Stimulated activated CD8-positive, alpha-beta memory T cell treated with anti-CD3 and anti-CD28 coated beads, Interleukin-12 subunit alpha, Interleukin-12 subunit beta, amount 100 ng/mL, for 1 hour (primary cell): ENCODE data around the gene SYCP2L.
"Not testable (repeated sequence)": the region's sequence is repeated elsewhere in the genome, so short reads cannot be mapped to it uniquely, and the experiment has no call there.

Experiments
- DNase-seq: peaks from one replicate; pipeline ENCODE4 v3.0.0-alpha.2; 2020; ENCODE audit warnings: low read depth

The SYCP2L gene

DNA sequence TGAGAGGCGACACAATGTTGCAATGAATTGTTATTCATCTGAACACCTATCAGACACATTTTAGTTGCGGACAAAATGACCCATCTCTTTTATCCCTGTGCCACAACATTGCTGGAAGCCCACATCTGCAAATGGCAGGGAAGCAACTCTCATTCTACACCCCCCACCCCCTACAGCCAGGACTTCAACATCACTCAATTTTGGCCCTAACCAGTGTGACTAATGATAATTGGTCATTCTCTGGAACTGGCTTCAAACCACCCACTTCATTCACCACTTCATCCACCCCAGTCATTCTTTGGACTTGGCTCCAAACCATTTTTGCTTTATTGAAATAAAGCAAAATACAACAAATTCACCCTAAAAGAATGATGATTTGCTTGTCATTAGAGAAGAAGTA is 6.5 kb upstream of the SYCP2L start:
- DNase-seq: no peak

DNA sequence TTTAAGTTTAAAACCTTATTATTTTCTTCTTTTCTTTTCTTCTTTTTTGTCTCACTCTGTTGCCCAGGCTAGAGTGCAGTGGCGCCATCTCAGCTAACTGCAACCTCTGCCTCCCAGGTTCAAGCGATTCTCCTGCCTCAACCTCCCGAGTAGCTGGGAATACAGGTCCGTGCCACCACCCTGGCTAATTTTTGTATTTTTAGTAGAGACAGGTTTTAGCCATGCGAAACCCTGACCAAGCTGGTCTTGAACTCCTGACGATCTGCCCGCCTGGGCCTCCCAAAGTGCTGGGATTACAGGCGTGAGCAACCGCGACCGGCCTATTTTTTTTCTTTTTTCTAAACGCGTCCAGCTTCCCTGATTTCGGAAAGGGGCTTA is 4.6 kb upstream of the SYCP2L start:
- not testable (repeated sequence) for DNase-seq

DNA sequence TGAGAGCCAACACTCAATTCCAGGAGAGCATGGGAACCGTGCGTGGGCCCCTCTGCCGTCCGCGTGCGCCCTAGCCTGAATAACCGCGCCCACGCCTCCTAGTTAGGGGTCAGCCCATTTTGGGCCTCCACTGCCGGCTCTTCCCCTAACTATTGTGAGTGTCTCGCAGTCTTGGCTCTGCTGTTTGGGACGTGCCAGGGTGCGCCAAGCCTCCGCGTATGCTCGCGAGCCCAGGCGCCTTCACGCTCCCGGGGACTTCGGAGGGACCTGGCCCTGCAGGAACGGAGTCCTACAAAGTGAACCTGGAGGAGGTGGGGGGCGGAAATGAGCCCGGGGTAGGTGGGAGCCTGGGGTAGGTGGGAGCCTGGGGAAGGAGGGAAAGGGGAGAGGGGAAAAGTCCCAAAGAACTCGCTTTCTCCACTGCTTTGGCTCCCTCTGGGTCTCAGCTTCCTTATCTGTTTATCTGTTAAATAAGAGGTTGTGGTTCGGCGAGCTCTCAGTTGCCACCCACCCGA is 4.1 kb upstream of the SYCP2L start:
- DNase-seq: no peak

DNA sequence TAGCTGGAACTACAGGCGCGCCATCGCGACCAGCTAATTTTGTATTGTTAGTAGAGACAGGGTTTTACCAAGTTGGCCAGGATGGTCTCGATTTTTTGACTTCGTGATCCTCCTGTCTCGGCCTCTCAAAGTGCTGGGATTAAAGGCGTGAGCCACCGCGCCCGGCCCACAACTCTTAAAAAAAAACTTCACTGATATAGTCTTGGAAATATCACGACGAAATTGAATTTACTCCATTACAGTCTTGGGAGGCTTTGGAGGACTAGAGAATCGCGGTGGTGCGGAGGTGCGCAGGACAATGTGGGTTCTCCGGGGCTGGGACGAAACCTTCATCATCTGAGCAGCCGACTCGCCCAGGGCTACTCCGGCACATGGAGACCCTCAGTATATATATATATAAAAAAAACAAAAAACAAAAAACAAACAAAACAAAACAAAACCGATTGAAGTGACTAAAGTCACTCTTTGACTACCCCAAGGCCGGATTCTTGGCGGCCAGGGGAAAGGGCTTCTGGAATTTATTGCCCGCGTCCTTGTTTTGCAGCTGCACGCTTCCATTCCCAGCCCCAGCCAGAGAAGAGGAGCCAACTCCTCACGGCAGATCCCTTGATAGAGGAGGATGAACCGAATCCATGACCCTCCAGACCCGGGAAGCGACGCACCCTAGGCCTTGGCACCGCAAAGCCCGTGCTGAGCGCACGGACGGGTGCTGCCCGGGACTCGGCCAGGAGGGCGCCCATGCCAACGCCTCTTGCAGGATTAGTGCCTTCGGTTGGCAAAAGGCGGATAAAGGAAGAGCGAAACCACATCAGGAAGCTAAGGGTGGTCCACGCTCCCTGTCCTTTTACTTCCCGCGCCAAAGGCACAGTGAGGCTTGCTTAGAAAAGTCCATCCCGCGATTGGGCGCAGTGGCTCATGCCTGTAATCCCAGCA is 3.3 kb upstream of the SYCP2L start:
- DNase-seq: no peak

DNA sequence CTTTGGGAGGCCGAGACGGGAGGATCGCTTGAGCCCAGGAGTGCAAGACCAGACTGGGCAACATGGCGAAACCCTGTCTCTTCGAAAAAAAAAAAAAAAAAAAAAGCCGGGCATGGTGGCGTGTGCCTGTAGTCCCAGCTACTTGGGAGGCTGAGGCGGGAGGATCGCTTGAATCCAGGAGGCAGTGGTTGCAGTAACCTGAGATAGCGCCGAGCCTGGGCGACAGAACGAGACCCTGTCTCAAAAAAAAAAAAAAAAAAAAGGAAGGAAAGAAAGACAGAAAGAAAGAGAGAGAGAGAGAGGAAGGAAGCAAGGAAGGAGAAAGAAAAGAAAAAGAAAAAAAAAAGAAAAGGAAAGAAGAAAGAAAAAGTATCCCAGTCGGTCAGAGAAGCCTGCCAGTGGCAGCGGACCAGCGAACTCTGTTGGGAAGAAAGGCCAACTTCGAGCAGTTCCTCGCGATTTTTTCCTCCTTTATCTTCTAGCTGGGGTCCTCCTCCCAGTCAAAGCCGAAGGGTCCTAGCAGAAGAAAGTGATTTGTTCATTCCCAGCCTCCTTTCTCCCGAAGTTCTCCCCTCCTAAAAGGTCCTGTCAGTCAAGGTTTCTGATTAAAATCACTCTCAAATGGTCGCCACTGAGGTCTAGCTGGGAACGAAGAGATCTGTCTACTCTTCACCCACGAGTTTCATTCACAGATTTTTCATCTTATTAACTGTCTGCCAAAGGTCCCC is 2.4 kb upstream of the SYCP2L start:
- no peak for DNase-seq

DNA sequence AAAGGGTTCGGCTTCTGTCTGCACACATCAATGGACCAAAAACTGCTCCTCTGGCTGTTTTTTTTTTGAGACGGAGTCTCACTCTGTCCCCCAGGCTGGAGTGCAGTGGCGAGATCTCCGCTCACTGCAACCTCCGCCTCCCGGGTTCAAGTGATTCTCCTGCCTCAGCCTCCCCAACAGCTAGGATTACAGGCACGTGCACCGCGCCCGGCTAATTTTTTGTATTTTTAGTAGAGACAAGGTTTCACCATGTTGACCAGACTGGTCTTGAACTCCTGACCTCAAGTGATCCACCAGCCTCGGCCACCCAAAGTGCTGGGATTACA is 524 bp upstream of the SYCP2L start:
- not testable (repeated sequence) for DNase-seq

DNA sequence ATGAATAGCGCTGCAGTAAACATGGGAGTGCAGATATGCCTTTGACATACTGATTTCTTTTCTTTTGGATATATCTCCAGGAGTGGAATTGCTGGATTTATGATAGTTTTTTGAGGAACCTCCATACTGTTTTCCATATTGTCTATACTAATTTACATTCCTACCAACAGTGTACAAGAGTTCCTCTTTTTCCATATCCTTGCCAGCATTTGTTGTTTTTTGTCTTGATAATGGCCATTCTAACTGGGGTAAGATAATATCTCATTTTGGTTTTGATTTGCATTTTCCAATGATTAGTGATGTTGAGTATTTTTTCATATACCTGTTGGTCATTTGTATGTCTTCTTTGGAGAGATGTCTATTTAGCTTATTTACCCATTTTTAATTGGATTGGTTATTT is 3.3 kb downstream of the SYCP2L start:
- no peak for DNase-seq

DNA sequence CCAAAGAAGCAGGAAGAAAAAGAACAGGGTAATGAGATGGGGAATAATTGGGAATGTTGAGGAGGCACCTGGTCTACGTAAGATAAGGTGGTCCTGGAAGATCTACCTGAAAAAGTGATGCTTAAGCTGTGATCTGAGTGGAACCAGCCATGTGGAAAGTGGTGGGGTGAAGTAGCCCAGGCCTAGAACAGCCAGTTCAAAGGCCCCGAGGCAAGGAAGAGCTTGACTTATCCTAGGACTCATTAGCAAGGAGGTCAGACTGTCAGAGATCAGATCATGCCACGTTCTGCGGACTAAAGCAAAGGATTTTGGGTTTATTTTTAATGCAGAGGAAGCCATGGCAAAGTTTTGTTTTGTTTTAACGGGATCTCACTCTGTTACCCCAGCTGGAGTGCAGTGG is 5.1 kb downstream of the SYCP2L start:
- no peak for DNase-seq

DNA sequence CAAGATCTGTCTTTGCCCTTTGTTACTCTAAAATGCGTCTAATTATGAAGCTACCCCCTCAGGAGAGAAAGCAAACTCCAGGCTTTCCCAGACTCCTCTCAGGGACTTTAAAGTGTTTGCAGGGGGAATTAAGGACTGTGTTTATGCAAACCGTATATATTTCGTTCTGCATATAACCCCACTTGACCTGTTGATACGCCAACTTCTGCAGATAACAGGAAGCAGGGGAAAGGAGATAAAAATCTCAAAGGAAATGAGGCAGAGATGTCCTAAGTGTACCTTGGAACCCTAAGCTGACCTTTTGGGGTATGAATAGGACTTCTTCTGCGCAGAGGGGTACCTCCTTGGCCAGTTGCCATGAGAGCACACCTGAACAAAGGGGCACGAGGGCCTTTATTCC is 8.1 kb downstream of the SYCP2L start:
- DNase-seq: no peak

DNA sequence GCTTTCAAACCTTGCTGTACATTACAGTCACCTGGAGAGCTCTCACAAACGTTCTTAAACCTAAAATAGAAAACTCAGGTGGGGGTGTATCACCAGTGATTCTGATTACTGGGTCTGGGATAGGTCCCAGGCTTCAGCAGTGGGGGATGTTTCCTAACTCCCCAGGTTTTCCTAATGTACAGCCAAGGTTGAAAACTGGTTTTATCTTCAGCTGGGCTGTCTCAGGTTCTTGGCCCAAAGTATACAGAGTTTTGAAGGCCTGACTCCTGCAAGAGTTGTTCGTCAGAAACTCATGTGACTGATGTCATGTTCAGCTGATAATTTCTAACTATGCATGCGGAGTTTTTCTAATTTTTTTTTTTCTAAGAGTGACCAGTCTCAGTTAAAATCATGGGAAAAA is 9.8 kb downstream of the SYCP2L start:
- no peak for DNase-seq

DNA sequence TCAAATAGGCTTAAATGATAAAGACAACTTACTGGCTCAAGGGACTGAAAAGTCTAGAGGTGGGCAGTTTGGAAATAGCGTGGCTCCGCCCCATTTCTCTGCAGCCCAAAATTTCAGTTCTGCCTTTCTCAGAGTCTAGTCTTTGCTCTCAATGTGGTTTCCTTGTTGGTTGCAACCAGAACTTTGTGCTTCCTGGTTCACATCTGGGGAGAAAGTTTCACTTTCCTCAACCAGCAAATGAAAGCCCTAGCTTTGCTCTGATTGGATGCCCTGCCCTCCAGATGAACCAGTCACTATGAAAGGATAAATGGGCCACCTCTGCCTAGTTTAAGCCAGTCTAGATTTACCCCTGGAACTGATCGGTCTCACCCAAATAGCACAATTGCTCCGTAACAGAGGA is 14.9 kb downstream of the SYCP2L start:
- DNase-seq: no peak

DNA sequence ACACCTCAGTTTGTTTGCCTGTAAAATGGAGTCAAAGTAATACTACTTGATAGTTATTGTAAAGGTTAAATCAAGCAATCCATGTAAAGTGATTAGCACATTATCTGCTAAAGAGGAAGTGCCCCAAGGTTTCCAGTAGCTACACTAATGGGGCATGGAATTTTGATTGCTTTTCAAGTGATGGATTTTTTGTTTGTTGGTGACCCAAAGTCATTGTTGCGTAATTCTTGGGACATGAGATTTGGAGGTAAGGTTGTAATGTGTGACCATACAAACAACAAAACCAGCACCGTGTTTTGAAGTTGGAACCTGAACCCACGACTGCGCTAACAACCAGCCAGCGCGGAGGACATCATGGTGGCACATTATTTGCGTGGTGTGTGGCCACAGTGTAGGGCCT is 17.2 kb downstream of the SYCP2L start:
- DNase-seq: no peak

DNA sequence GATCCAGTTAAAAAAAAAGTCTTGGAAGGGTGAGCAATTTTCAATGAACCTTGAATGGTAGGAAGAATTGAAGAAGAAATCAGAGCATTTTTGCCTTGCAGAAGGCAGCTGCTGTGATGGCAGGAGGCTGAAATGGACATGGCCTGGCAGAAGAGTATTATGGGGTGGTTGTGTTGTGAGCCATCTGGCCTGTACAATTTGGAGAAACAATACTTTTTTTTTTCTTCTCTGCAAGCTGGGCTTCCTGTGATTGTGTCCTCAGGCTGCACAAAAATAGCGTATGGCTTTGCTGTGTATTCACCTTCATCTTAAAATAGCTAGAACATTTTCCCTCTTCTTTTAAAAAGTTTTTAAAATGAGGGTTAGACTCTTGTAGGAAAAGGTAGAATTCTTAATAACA is 21.4 kb downstream of the SYCP2L start:
- DNase-seq: no peak

DNA sequence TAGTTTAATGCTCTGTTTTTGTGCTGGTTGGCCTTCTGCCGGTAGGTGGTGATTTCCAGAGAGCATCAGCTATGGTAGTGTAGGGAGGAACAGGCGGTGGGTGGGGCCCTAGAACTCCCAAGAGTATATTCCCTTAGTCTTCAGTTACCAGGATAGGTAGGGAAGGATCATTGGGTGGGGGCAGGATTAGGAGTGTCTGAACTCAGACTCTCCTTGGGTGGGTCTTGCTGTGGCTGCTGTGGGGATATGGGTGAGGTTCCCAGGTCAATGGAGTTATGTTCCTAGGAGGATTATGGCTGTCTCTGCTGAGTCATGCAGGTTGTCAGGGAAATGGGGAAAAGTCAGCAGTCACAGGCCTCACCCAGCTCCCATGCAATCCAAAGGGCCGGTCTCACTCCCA is 32.7 kb downstream of the SYCP2L start:
- DNase-seq: not testable (repeated sequence)

DNA sequence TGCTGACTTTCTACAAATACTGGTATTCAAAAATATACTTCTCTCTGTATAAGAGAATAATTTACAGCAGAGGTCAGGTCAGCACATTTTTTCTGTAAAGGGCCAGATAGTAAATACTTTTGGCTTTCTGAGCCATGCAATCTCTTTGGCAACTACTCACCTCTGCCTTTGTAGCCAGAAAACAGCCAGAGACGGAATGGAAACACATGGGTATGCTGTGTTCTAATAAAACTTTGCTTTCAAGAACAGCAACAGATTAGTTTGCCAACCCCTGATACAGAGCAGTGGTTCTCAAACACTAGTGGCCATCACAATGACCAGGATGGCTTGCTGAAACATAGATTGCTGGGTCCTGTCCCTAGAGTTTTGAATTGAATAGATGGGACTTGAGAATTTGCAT is 46.3 kb downstream of the SYCP2L start:
- no peak for DNase-seq

DNA sequence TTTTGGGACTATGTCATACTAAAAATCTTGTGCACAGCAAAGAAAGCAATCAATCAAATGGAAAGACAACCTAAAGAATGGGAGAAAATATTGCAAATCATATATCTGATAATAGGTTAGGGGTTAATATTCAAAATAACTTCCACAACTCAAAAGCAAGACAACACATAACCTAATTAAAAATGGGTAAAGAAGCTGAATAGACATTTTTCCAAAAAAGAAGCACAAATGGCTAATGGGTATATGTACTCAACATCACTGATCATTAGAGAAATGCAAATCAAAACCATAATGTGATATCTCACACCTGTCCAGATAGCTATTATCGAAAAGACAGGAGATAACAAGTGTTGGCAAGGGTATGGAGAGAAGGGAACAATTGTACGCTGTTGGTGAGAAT is 53.0 kb downstream of the SYCP2L start:
- DNase-seq: no peak

DNA sequence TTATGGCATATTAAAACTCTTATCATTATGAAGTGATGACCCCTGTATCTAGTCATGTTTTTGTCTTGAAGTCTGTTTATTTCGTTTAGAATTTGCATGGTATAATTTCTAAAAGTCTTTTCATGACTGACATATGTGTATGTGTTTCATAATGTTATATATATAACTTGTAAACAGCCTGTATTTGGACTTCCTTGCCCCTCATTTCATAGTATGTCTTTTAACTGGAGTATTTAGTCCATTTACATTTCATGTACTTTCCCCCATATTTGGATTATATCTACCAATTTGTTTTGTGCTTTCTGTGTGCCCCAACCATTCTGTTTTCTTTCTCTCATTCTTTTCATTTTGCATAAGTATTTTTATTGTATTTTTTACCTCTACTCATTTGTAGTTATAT is 59.0 kb downstream of the SYCP2L start:
- DNase-seq: no peak

DNA sequence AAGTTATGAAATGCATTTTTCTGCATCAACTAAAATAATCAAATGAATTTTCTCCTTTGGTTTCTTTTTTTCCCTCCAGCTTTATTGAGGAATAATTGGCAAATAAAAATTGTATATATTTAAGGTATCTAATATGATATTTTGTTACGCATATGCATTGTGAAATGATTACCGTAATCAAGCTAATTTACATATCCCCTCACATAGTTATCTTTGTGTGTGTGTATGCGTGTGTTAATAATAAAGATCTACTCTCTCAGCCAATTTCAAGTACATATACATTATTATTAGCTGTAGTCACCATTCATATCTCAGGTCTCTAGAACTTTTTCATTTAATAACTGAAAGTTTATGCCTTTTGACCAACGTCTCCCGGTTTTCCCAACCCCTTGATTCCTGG is 61.1 kb downstream of the SYCP2L start:
- DNase-seq: no peak

DNA sequence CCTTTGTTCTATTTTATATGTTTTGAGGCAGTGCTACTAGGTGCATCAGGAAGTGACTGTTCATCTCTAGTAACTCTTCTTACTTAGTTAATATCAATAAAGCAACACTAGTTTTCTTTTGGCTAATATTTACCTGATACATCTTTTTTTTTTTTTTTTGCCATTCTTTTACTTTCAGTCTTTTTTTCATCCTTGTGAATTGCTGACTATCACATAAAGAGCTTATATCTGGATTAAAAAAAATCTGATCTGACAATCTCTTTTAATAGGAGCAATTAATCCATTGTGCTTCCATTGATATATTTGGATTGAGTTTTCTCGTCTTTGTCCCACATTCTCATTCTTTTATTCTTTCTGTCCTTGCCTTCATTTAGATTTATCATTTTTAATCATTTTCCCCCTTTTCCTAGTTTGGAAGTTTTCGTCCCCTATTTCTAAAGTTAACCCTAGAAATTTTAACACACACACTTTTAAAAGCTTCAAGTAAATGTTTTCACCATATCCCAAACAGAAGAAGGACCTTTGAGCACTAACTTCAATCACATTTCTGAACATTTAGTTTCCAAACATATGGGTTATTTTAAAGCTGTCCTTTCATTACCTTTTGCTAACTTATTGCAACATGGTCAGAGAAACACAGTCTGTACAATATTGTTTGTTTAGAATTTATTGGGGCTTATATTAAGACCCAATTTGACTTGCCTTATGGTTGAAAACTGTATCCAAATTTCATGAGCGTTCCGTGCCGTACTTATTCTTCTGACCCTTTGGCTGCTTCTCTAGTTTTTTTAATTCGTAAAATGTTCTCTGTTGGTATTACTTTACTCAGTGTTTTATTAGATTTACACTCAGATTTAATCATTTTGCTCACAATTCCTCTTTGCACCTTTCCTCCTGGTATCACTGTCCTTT is 63.0 kb downstream of the SYCP2L start:
- no peak for DNase-seq

DNA sequence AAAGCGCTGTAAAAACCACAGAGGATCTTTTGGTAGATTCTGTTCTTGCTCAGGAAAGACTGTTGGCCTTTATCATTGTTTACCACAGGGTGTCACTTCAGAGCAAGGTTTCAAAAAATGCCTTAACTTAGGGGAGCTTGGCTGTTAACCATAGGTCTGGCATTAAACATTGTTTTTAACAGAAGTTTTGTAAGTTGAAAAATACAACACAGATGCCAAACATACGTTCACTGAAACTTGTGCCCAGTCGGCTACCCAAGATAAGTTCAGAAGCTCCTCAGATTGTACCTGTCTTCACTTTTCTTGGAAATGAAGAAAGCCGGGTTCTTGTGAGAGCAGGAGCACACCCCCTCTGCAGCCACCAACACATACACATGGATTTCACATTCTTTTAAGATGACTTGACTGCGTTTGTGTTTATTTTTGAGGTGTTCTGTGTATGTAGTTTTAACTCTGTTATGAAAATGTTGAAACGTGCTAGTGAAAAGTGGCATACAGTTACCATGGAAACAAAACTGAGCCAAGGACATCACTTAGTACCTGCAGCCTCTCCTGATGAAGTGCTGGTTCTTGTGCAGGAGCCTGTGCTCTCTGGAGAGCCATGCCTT is 64.9 kb downstream of the SYCP2L start:
- DNase-seq: no peak

DNA sequence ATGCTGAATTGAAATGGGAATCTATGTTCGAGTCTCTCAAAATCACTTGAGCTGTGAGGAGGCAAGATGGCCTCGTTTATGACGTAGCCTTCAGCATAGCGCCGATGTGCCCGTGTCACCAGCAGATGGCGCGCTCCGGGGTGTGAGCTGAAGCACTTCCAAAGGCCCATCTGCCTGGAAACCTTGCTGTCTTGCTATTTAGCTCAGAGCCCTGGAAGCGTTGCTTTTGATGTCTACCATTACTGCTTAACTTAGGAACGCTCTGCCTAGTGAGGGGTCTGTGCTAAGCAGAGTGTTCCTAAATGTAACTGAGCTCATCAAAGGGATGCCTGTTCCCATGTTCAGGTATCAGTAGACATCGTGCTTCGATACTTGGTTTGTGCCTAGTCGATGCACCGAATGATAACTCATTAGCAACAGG is 67.7 kb downstream of the SYCP2L start:
- DNase-seq: peak; percentile 25

DNA sequence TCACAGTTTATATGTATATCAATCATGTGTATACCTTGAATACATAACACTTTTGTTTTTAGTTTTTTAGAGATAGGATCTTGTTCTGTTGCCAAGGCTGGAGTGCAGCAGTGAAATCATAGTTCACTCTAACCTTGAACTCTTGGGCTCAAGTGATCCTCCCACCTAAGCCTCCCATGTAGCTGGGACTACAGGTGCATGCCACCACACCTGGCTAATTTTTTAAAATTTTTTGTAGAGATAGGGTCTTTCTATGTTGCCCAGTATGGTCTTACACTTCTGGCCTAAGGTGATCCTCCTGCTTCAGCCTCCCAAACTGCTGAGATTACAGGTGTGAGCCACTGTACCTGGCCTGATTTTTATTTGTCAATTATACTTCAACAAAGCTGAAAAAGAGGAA is 69.9 kb downstream of the SYCP2L start:
- no peak for DNase-seq
